ENCODE data around the gene JAZF1.

Gene JAZF1

DNA sequence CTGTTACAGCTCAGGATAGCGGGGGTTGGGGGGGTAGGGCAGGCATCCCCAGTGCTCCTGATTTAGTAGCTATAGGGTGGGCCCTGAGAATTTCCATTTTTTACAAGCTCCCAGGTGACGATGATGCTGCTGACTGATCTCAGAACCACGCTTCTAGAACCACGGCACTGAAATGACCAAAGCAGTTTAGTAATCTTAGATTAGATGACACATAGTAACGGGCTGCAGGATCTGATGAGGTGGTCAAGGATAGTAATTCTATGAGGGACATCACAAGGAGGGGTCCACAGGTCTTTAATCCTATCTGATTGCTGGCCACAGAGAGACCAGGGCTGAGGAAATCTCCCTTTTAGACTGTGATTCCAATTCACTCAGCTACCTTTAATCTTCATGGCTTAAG, 167.2 kb downstream of the JAZF1 start:
- H2AFZ ChIP-seq (ENCODE audit: low read depth, low read length) = no peak overlapping the region
- no peak overlapping the region for H3K4me2 ChIP-seq (ENCODE audit: low read length, poor library complexity, severe bottlenecking)
- H2BK5ac ChIP-seq (ENCODE audit: low read depth, low read length, poor library complexity, severe bottlenecking) = no peak overlapping the region
- no peak overlapping the region for H2AK5ac ChIP-seq (ENCODE audit: low read length, severe bottlenecking)
- H3K4me1 ChIP-seq (ENCODE audit: control insufficient read depth, insufficient read depth, low read depth, low read length) = peaks cover 9% of the 10 kb centered on the region
- H3K9me3 ChIP-seq (ENCODE audit: control insufficient read depth, low read length) = peaks cover 4% of the 10 kb centered on the region
- H3K36me3 ChIP-seq (ENCODE audit: control insufficient read depth in 1 of 2, insufficient read depth in 2 of 2, low read depth in 1 of 2, low read length in 2 of 2) = peaks cover 3 to 9% of the 10 kb centered on the region in 2 experiments
- H3K4me3 ChIP-seq (ENCODE audit: insufficient read depth in 1 of 2, low read depth in 1 of 2, low read length in 2 of 2) = no peak overlapping the region
- H3K18ac ChIP-seq (ENCODE audit: low read depth in 1 of 2, low read length in 2 of 2) = no peak overlapping the region
- no peak overlapping the region for H3K23ac ChIP-seq (ENCODE audit: low read length in 2 of 2)
- no peak overlapping the region for H3K27ac ChIP-seq (ENCODE audit: low read length, poor library complexity, severe bottlenecking)
- no peaks in the 10 kb centered on the region for H3K27me3 ChIP-seq (ENCODE audit: control insufficient read depth in 1 of 2, insufficient read depth in 1 of 2, low read length in 2 of 2)
- H2BK120ac ChIP-seq (ENCODE audit: low read depth, low read length) = no peak overlapping the region
- H3K79me1 ChIP-seq (replicated peaks; ENCODE audit: low read length, poor library complexity, severe bottlenecking) = peaks cover 38% of the 10 kb centered on the region
- H4K91ac ChIP-seq (ENCODE audit: low read length) = no peak overlapping the region
- no peak overlapping the region for H2BK12ac ChIP-seq (ENCODE audit: low read length in 2 of 2)
- H3K4ac ChIP-seq (ENCODE audit: low read depth in 1 of 2, low read length in 2 of 2) = no peak overlapping the region
- H4K8ac ChIP-seq (ENCODE audit: low read length) = no peak overlapping the region
- no peak overlapping the region for H2BK15ac ChIP-seq (ENCODE audit: low read depth, poor library complexity, severe bottlenecking)
- no peak for DNase-seq
- WGBS = 97% methylated on average over 5 of the region's 5 CpGs
- H3K14ac ChIP-seq (ENCODE audit: low read length in 2 of 2) = no peak overlapping the region
- no peak overlapping the region for H3K9ac ChIP-seq (ENCODE audit: low read length)

DNA sequence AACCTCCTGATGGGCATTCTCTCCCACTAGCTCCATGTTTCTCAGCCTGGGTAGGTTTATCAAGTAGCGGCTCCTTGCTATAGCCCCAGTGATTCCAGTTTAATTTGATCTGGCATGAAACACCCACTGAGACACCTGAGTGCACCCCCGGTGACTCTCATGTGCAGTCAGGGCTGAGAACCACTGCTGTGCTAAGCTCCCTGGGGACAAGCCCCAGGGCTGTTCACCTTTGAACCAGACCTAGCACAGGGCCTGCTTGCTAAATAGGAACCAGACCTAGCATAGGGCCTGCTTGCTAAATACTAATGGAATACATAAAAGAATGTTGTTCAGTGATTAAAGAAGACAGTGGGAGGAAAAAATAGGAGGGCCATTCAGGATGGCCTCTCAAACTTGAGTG, 167.6 kb downstream of the JAZF1 start:
- Histone ChIP-seq H3K18ac (ENCODE audit: low read depth in 1 of 2, low read length in 2 of 2) (no peak overlapping the region), H3K14ac (ENCODE audit: low read length in 2 of 2) (no peak overlapping the region), H3K27ac (ENCODE audit: low read length, poor library complexity, severe bottlenecking) (no peak overlapping the region), H3K9me3 (ENCODE audit: control insufficient read depth, low read length) (peaks cover 4% of the 10 kb centered on the region), H3K4me2 (ENCODE audit: low read length, poor library complexity, severe bottlenecking) (no peak overlapping the region), H4K91ac (ENCODE audit: low read length) (no peak overlapping the region), H3K4me1 (ENCODE audit: control insufficient read depth, insufficient read depth, low read depth, low read length) (peaks cover 5% of the 10 kb centered on the region), H2BK15ac (ENCODE audit: low read depth, poor library complexity, severe bottlenecking) (no peak overlapping the region), H2BK120ac (ENCODE audit: low read depth, low read length) (no peak overlapping the region), H3K4me3 (ENCODE audit: insufficient read depth in 1 of 2, low read depth in 1 of 2, low read length in 2 of 2) (no peak overlapping the region), H3K23ac (ENCODE audit: low read length in 2 of 2) (no peak overlapping the region), H3K79me1 (replicated peaks; ENCODE audit: low read length, poor library complexity, severe bottlenecking) (peaks cover 38% of the 10 kb centered on the region), H3K4ac (ENCODE audit: low read depth in 1 of 2, low read length in 2 of 2) (no peak overlapping the region), H3K9ac (ENCODE audit: low read length) (no peak overlapping the region), H2BK5ac (ENCODE audit: low read depth, low read length, poor library complexity, severe bottlenecking) (no peak overlapping the region), H2AK5ac (ENCODE audit: low read length, severe bottlenecking) (no peak overlapping the region), H3K36me3 (ENCODE audit: control insufficient read depth in 1 of 2, insufficient read depth in 2 of 2, low read depth in 1 of 2, low read length in 2 of 2) (peaks cover 3 to 9% of the 10 kb centered on the region in 2 experiments), H2AFZ (ENCODE audit: low read depth, low read length) (no peak overlapping the region), H2BK12ac (ENCODE audit: low read length in 2 of 2) (no peak overlapping the region), H3K27me3 (ENCODE audit: control insufficient read depth in 1 of 2, insufficient read depth in 1 of 2, low read length in 2 of 2) (no peaks in the 10 kb centered on the region), H4K8ac (ENCODE audit: low read length) (no peak overlapping the region)
- DNase-seq = no peak
- WGBS = 80% methylated on average over 2 of the region's 2 CpGs

DNA sequence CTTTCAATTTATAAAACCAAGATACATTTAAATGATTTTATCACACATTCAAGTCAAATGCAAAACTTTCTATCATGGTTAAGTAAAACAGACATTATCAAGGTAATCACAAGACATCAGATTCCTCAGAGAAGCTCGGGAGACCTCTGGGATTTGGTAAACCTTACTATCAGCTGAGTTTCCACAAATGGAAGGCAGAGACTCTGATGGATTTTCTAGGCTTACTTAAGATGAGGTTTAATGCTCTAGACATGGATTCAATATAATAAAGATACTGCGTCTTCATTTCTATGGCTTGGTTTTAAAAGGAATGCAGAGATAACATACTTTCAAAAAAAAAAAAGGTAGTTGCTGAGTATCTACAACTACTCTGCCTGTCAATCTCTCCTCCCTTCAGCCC, 171.7 kb downstream of the JAZF1 start:
- Histone ChIP-seq H3K18ac (ENCODE audit: low read depth in 1 of 2, low read length in 2 of 2) (no peak overlapping the region), H2BK120ac (ENCODE audit: low read depth, low read length) (no peak overlapping the region), H3K23ac (ENCODE audit: low read length in 2 of 2) (no peak overlapping the region), H4K91ac (ENCODE audit: low read length) (no peak overlapping the region), H3K27ac (ENCODE audit: low read length, poor library complexity, severe bottlenecking) (no peak overlapping the region), H2AFZ (ENCODE audit: low read depth, low read length) (no peak overlapping the region), H2BK15ac (ENCODE audit: low read depth, poor library complexity, severe bottlenecking) (no peak overlapping the region), H3K79me1 (replicated peaks; ENCODE audit: low read length, poor library complexity, severe bottlenecking) (peaks cover 38% of the 10 kb centered on the region), H3K14ac (ENCODE audit: low read length in 2 of 2) (no peak overlapping the region), H3K4me1 (ENCODE audit: control insufficient read depth, insufficient read depth, low read depth, low read length) (peaks cover 5% of the 10 kb centered on the region), H2AK5ac (ENCODE audit: low read length, severe bottlenecking) (no peak overlapping the region), H3K9ac (ENCODE audit: low read length) (no peak overlapping the region), H4K8ac (ENCODE audit: low read length) (no peak overlapping the region), H3K4ac (ENCODE audit: low read depth in 1 of 2, low read length in 2 of 2) (no peak overlapping the region), H3K27me3 (ENCODE audit: control insufficient read depth in 1 of 2, insufficient read depth in 1 of 2, low read length in 2 of 2) (no peaks in the 10 kb centered on the region), H3K4me3 (ENCODE audit: insufficient read depth in 1 of 2, low read depth in 1 of 2, low read length in 2 of 2) (no peak overlapping the region), H2BK12ac (ENCODE audit: low read length in 2 of 2) (no peak overlapping the region), H3K36me3 (ENCODE audit: control insufficient read depth in 1 of 2, insufficient read depth in 2 of 2, low read depth in 1 of 2, low read length in 2 of 2) (no peaks in the 10 kb centered on the region), H3K9me3 (ENCODE audit: control insufficient read depth, low read length) (no peaks in the 10 kb centered on the region), H3K4me2 (ENCODE audit: low read length, poor library complexity, severe bottlenecking) (no peak overlapping the region), H2BK5ac (ENCODE audit: low read depth, low read length, poor library complexity, severe bottlenecking) (no peak overlapping the region)
- no peak for DNase-seq
- 83% methylated on average over 2 of the region's 2 CpGs for WGBS

DNA sequence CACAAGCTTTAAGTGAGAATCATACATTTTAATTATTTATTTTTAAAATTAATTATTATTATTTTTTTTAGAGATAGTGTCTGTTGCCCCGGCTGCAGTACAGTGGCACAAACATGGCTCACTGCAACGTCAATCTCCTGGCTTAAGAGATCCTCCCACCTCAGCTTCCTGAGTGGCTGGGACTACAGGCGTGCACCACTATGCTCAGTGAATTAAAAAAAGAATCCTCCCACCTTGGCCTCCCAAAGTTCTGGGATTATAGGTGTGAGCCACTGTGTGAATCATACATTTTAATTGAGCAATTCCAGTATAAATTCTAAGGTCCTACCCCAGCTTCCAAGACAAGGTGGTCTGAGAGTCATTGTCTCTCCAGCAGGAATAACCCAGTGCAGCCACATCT, 172.4 kb downstream of the JAZF1 start:
- Histone ChIP-seq H3K23ac (ENCODE audit: low read length in 2 of 2) (no peak overlapping the region), H2BK12ac (ENCODE audit: low read length in 2 of 2) (no peak overlapping the region), H4K8ac (ENCODE audit: low read length) (no peak overlapping the region), H3K4me2 (ENCODE audit: low read length, poor library complexity, severe bottlenecking) (no peak overlapping the region), H2AK5ac (ENCODE audit: low read length, severe bottlenecking) (no peak overlapping the region), H3K4me1 (ENCODE audit: control insufficient read depth, insufficient read depth, low read depth, low read length) (peaks cover 5% of the 10 kb centered on the region), H3K36me3 (ENCODE audit: control insufficient read depth in 1 of 2, insufficient read depth in 2 of 2, low read depth in 1 of 2, low read length in 2 of 2) (no peaks in the 10 kb centered on the region), H2BK15ac (ENCODE audit: low read depth, poor library complexity, severe bottlenecking) (no peak overlapping the region), H3K9ac (ENCODE audit: low read length) (no peak overlapping the region), H2AFZ (ENCODE audit: low read depth, low read length) (no peak overlapping the region), H2BK5ac (ENCODE audit: low read depth, low read length, poor library complexity, severe bottlenecking) (no peak overlapping the region), H3K4me3 (ENCODE audit: insufficient read depth in 1 of 2, low read depth in 1 of 2, low read length in 2 of 2) (no peak overlapping the region), H3K79me1 (replicated peaks; ENCODE audit: low read length, poor library complexity, severe bottlenecking) (peaks cover 37% of the 10 kb centered on the region), H3K14ac (ENCODE audit: low read length in 2 of 2) (no peak overlapping the region), H3K4ac (ENCODE audit: low read depth in 1 of 2, low read length in 2 of 2) (no peak overlapping the region), H2BK120ac (ENCODE audit: low read depth, low read length) (no peak overlapping the region), H3K18ac (ENCODE audit: low read depth in 1 of 2, low read length in 2 of 2) (no peak overlapping the region), H3K27me3 (ENCODE audit: control insufficient read depth in 1 of 2, insufficient read depth in 1 of 2, low read length in 2 of 2) (no peaks in the 10 kb centered on the region), H3K27ac (ENCODE audit: low read length, poor library complexity, severe bottlenecking) (no peak overlapping the region), H3K9me3 (ENCODE audit: control insufficient read depth, low read length) (no peaks in the 10 kb centered on the region), H4K91ac (ENCODE audit: low read length) (no peak overlapping the region)
- DNase-seq = no peak
- 41% methylated on average over 2 of the region's 3 CpGs for WGBS
